Epithelial cell of proximal tubule (primary cell): ENCODE measurements around the gene OSBPL1A. TPM values are rescaled to one million over a fixed set of nuclear protein-coding genes. Genes with fewer than 3 reads are reported as not detected.

Experiments
- DNase-seq: peaks from one replicate; pipeline ENCODE4 v3.0.0-alpha.2; 2011; ENCODE audit warnings: low read depth
- H3K4me3 ChIP-seq: 2 replicates; pipeline ENCODE4 v1.5.1; 2011; ENCODE audit warnings: low read depth, mild to moderate bottlenecking, low read length
- CTCF ChIP-seq: conservative IDR thresholded peaks from 2 replicates; pipeline ENCODE4 v1.5.1; 2012; ENCODE audit warnings: low read depth, mild to moderate bottlenecking, low read length
- total RNA-seq: library from RNA; depleted of rRNA; stranded (reverse); fragments of >200 nt; gene quantifications from 2 replicates; pipeline ENCODE4 v1.2.3, GENCODE V29; 2015

OSBPL1A gene
- total RNA-seq, 1 donor from 2014 or later, result 24.7 TPM

- no peak overlapping the region for H3K4me3 ChIP-seq
- peak; percentile 96 for TF ChIP-seq CTCF
- no peak for DNase-seq
Observed at GRCh38 chr18:24176727-24177416, 220.8 kb downstream of the OSBPL1A start.

GRCh38 chr18:24173997-24174396 lies 223.6 kb downstream of the OSBPL1A start:
- H3K4me3 ChIP-seq, result no peak overlapping the region
- no peak for DNase-seq
- TF ChIP-seq CTCF, result no peak

GRCh38 chr18:24170360-24170759 lies 227.3 kb downstream of the OSBPL1A start:
- H3K4me3 ChIP-seq, result no peak overlapping the region
- no peak for TF ChIP-seq CTCF
- DNase-seq, result no peak

GRCh38 chr18:24168496-24168895 lies 229.1 kb downstream of the OSBPL1A start:
- no peak overlapping the region for H3K4me3 ChIP-seq
- DNase-seq, result no peak
- no peak for TF ChIP-seq CTCF

- no peak overlapping the region for H3K4me3 ChIP-seq
- no peak for TF ChIP-seq CTCF
- no peak for DNase-seq
Observed at GRCh38 chr18:24161304-24161703, 236.3 kb downstream of the OSBPL1A start.

GRCh38 chr18:24160086-24160485 lies 237.5 kb downstream of the OSBPL1A start:
- DNase-seq, result no peak
- no peak overlapping the region for H3K4me3 ChIP-seq
- no peak for TF ChIP-seq CTCF

- no peak for TF ChIP-seq CTCF
- no peak overlapping the region for H3K4me3 ChIP-seq
- DNase-seq, result no peak
Observed at GRCh38 chr18:24157855-24158254, 239.8 kb downstream of the OSBPL1A start.
